ENCODE results near the gene CKS1B.

DNA sequence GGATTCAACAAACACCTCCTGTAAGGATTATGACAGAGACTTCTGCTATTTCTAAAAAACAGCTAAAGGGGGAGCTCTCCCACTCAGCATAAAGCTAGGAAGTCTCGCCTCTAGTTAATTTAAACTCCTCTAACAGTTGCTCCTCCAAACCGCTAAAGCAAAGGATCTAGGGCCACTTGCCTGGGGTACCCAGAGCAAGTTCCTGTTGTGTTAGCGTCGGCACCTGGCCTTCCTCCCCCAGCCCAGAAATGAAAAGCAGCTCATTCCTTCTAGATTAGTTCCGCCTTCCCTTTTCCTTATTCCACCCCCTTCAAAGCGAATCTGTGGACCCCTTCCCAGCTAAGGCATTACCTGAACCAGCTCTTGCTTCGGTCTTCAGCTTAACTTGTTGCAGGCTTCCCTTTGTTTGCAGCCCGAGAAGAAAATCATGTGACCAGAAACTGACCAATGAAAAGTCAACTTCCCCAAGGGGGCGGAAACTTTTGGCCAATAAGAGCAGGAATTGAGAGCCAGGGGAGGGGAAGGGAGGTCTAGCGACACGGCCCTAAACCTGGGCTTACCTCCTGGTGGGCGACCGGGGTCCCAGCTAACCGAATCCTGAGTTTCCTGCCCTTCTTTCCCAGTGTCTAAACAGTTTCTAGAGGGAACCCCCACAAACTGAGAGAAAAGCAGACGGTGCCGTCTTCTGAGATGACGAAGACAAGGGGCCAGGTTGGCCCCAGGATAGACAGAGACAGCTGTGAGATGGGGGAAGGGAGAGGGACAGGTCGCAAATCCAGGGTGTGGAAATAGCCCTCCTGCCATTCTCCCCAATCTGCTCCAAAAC, 18.6 kb upstream of the CKS1B start, which contains the start of gene PBXIP1:
- TF ChIP-seq, protein P1, sequence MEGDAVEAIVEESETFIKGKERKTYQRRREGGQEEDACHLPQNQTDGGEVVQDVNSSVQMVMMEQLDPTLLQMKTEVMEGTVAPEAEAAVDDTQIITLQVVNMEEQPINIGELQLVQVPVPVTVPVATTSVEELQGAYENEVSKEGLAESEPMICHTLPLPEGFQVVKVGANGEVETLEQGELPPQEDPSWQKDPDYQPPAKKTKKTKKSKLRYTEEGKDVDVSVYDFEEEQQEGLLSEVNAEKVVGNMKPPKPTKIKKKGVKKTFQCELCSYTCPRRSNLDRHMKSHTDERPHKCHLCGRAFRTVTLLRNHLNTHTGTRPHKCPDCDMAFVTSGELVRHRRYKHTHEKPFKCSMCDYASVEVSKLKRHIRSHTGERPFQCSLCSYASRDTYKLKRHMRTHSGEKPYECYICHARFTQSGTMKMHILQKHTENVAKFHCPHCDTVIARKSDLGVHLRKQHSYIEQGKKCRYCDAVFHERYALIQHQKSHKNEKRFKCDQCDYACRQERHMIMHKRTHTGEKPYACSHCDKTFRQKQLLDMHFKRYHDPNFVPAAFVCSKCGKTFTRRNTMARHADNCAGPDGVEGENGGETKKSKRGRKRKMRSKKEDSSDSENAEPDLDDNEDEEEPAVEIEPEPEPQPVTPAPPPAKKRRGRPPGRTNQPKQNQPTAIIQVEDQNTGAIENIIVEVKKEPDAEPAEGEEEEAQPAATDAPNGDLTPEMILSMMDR (IDR thresholded peaks at IDR 0.05; ENCODE audit: low read length): peak; percentile 52
- no peak for TF ChIP-seq EZH2 (IDR thresholded peaks at IDR 0.05; ENCODE audit: borderline replicate concordance, low read length)
